HG03095 (cell line): ENCODE results near the gene NOP56.
"Not testable (repeated sequence)": the region's sequence is repeated elsewhere in the genome, so short reads cannot be mapped to it uniquely, and the experiment has no call there.

ENCODE experiments used
- ATAC-seq: cut with Tn5 transposase; IDR thresholded peaks from one replicate; pipeline ENCODE4 v1.9.1; 2021; ENCODE audit warnings: moderate library complexity; ENCODE audit not compliant: unreplicated experiment

Gene NOP56

GRCh38 chr20:2682040-2682439 lies 29.6 kb downstream of the NOP56 start:
- not testable (repeated sequence) for ATAC-seq

- ATAC-seq, result not testable (repeated sequence)
Observed at GRCh38 chr20:2684817-2685216, 32.4 kb downstream of the NOP56 start.

GRCh38 chr20:2687514-2687913 lies 35.1 kb downstream of the NOP56 start:
- no peak for ATAC-seq

GRCh38 chr20:2688041-2688591 lies 35.7 kb downstream of the NOP56 start:
- ATAC-seq, result no peak

- no peak for ATAC-seq
Observed at GRCh38 chr20:2690213-2690612, 37.8 kb downstream of the NOP56 start.

GRCh38 chr20:2690718-2691117 lies 38.3 kb downstream of the NOP56 start:
- no peak for ATAC-seq

GRCh38 chr20:2691127-2691526 lies 38.7 kb downstream of the NOP56 start:
- ATAC-seq, result no peak

GRCh38 chr20:2691663-2692035 lies 39.2 kb downstream of the NOP56 start:
- ATAC-seq, result no peak

GRCh38 chr20:2692036-2692885 lies 39.8 kb downstream of the NOP56 start, which contains the start of gene EBF4:
EBF4 (plus strand) TSS chr20:2692780; CDS start chr20:2693646, 866 bp downstream.
- ATAC-seq, result no peak

- no peak for ATAC-seq
Observed at GRCh38 chr20:2692886-2693285, 40.5 kb downstream of the NOP56 start.

GRCh38 chr20:2693286-2694007 lies 41.0 kb downstream of the NOP56 start:
- ATAC-seq, result no peak

- no peak for ATAC-seq
Observed at GRCh38 chr20:2694008-2694471, 41.6 kb downstream of the NOP56 start.

GRCh38 chr20:2694519-2694918 lies 42.1 kb downstream of the NOP56 start:
- no peak for ATAC-seq

- no peak for ATAC-seq
Observed at GRCh38 chr20:2695206-2695983, 43.0 kb downstream of the NOP56 start.

GRCh38 chr20:2695984-2696525 lies 43.6 kb downstream of the NOP56 start:
- not testable (repeated sequence) for ATAC-seq

- no peak for ATAC-seq
Observed at GRCh38 chr20:2696646-2697045, 44.2 kb downstream of the NOP56 start.

GRCh38 chr20:2697768-2698167 lies 45.3 kb downstream of the NOP56 start:
- ATAC-seq, result no peak

GRCh38 chr20:2698186-2698817 lies 45.9 kb downstream of the NOP56 start:
- ATAC-seq, result no peak

- no peak for ATAC-seq
Observed at GRCh38 chr20:2698912-2699311, 46.5 kb downstream of the NOP56 start.

GRCh38 chr20:2699775-2700413 lies 47.5 kb downstream of the NOP56 start:
- ATAC-seq, result no peak
